ENCODE data around the gene SLC38A6.

DNA sequence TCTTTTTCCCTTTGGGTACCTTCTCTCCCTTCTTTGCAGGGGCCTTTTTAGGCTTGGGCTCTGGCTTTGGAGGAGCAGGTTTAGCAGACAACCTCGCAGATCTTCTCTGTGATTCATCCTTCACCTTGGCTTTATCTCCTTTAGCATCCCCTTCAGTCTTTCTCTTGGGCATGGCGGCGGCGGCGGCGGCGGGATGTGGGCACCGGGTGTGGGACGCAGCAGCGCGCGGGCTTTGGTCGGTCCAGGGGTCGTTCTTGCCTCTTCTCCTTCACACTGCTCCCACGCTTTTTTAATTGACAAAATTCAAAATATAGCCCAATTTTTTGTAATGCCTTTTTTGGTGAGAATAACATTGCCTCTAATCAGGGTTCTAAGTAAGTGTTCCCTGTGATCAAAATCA is 8.8 kb upstream of the SLC38A6 start:
- no peak for TF ChIP-seq POLR2A (IDR thresholded peaks at IDR 0.05)
- no peak for TF ChIP-seq CTCF (IDR thresholded peaks at IDR 0.05)

All from heart left ventricle (tissue), 13 donors.